ENCODE measurements around the gene PIGU.
"Not testable (repeated sequence)": the region's sequence is repeated elsewhere in the genome, so short reads cannot be mapped to it uniquely, and the experiment has no call there.

PIGU gene, protein sequence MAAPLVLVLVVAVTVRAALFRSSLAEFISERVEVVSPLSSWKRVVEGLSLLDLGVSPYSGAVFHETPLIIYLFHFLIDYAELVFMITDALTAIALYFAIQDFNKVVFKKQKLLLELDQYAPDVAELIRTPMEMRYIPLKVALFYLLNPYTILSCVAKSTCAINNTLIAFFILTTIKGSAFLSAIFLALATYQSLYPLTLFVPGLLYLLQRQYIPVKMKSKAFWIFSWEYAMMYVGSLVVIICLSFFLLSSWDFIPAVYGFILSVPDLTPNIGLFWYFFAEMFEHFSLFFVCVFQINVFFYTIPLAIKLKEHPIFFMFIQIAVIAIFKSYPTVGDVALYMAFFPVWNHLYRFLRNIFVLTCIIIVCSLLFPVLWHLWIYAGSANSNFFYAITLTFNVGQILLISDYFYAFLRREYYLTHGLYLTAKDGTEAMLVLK

GRCh38 chr20:34676642-34677373, at the start of gene PIGU:
TSS of gene PIGU (minus strand) at chr20:34677092. CDS start at chr20:34677085, 7 bp downstream.
- DNase-seq (ENCODE audit: low spot score), result peak; percentile 98
- FAIRE-seq, result peak; percentile 91

GRCh38 chr20:34724172-34724571, 47.3 kb upstream of the PIGU start:
- FAIRE-seq (no peak), DNase-seq (ENCODE audit: low spot score) (no peak)

- FAIRE-seq; DNase-seq (ENCODE audit: low spot score): not testable (repeated sequence)
Observed at GRCh38 chr20:34722560-34722959, 45.7 kb upstream of the PIGU start.

DNA sequence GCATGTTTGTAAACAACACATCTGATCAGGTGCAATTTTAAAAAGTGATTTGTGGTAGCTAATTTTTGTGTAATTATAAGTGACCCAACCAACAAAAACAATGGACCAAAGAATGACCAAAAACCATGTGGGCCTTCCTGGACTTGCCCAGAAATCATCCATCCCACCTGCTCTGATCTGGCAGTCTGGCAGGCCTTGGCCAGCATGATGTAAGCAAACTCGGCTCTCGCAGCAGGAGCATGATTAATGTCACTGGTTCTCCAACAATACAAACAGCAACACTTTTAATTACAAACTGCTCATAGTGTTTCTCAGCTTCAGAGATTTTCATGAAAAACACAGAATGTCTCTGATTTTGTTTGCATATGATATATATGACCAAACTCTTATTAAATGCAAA, 43.4 kb upstream of the PIGU start:
- FAIRE-seq (no peak), DNase-seq (ENCODE audit: low spot score) (no peak)

DNA sequence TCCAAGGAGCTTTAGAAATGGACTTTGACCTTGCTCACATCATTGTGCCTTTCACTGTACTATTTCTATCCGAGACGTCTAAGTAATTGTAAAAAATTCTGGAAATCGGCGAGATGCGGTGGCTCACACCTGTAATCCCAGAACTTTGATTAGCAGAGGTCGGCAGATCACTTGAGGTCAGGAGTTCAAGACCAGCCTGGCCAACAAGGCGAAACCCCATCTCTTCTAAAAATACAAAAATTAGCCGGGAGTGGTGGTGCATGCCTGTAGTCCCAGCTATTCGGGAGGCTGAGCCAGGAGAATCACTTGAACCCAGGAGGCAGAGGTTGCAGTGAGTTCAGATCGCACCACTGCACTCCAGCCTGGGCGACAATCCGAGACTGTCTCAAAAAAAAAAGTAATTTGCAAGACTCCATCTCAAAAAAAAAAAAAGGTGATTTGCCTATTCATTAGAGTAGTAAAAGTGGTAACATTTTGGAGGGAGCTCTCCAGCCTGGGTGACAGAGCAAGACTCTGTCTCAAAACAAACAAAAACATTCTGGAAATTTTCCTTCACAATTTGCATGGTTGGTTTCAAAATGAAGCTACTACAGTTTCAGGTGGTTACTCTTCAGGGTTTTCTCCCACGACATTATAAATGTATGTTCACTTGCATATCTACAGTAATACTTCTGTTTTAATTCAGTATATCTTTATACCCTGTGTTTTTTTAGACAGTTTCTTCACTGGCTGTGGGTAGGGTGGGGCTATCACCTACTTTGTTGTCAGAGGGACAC, 42.5 kb upstream of the PIGU start:
- not testable (repeated sequence) for FAIRE-seq; DNase-seq (ENCODE audit: low spot score)

- no peak for FAIRE-seq
- DNase-seq (ENCODE audit: low spot score), result no peak
Observed at GRCh38 chr20:34717230-34718095, 40.6 kb upstream of the PIGU start.

DNA sequence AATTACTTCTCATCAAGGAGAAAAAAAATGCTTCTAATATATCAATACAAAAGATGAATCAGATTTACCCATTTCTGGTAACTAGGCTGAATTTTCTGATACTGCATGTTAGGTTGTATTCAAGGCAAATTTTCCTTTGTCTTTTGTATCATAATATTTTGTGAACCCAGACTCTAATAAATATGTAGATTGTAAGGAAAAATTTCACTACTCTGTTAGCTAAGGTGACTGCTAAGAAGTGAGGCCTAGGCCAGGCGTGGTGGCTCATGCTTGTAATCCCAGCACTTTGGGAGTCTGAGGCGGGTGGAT, 40.0 kb upstream of the PIGU start:
- no peak for FAIRE-seq
- no peak for DNase-seq (ENCODE audit: low spot score)

GRCh38 chr20:34715384-34715783, 38.5 kb upstream of the PIGU start:
- DNase-seq (ENCODE audit: low spot score) (no peak), FAIRE-seq (no peak)

DNA sequence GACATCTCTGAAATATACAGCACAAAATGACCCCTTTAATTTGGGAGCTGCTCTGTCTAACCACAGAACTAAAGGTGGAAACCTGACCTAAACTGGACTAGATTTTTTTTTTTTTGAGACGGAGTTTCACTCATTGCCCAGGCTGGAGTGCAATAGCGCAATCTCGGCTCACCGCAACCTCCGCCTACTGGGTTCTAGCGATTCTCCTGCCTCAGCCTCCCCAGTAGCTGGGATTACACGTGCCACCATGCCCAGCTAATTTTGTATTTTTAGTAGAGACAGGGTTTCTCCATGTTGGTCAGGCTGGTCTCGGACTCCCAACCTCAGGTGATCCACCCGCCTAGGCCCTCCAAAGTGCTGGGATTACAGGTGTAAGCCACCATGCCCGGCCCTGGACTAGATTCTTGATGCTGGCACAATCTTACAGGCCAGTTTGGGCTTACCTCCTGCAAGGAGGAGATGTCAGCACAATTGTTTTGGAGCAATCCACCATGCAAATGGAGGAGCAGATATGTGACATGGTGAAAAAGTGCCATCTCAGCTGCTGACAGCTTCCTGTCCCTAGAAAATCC, 37.1 kb upstream of the PIGU start:
- not testable (repeated sequence) for FAIRE-seq

DNA sequence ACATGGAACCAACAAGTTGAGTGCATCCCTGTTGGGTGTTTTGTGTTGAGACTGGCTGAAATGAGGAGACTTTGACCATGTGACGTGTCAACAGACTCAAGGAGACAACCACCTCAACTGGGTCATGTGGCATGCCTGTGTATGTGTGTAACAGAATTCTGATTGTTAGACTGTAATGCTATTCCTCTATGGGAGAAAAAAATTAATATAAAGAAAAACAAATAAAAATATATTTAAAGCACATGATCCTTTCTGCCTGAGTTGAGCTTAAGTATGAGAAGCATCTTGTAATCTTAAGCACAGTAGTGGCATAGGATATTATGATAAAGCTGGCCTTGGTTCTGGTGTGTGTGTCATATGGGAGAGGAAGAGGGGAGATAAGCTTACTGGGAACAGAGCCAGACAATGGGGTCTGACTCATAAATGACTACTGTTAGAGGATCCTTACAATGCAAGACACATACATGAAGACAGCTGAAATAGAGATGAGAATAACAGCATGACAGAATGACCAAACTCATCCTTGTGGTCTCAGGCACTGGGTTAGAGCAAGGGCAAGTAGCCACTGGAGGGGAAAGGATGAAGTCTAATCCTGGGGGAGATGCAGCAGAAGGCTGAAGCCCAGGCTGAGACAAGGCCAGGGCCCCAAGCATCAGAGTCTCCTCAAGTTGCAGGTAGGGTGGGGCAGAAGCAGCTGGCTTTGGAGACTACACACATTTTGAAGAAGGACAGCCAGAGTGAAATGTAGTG, 36.5 kb upstream of the PIGU start:
- peak; percentile 68 for DNase-seq (ENCODE audit: low spot score)

More for the DNA sequence above, 37.1 kb upstream of the PIGU start:
- not testable (repeated sequence) for DNase-seq (ENCODE audit: low spot score)

GRCh38 chr20:34712525-34713192, 35.8 kb upstream of the PIGU start:
- DNase-seq (ENCODE audit: low spot score) (no peak), FAIRE-seq (no peak)

More for the DNA sequence above, 36.5 kb upstream of the PIGU start:
- FAIRE-seq, result peak; percentile 48

DNA sequence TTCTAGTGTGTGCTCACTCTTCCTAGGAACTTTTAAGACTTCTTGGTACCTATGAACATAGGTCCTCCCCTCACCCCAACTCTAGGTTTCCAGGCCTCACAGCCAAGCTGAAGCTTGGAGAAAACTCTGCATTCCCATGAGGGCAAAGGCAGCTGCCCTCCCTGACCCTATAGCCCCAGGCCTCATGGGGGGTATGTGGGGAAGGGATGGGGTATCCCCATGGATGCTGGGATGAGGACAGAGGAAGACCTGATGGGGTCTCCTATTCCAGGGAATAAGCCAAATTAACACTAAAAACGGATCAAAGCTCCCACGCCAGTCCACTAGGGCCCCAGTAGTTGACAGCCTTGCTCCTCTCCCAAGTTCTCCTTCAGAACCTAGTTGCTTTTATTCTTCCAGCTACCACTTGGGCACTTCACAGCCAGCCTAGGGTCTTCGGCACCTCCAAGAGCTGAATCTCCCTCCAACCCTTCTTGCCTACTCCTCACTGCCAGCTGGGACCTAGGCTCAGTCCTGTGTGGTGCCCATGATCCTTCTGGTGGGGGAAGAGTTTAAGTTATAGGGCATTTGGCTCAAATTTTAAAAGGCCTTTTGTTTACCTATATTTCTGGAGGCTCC, 35.0 kb upstream of the PIGU start:
- DNase-seq (ENCODE audit: low spot score) (no peak), FAIRE-seq (no peak)

DNA sequence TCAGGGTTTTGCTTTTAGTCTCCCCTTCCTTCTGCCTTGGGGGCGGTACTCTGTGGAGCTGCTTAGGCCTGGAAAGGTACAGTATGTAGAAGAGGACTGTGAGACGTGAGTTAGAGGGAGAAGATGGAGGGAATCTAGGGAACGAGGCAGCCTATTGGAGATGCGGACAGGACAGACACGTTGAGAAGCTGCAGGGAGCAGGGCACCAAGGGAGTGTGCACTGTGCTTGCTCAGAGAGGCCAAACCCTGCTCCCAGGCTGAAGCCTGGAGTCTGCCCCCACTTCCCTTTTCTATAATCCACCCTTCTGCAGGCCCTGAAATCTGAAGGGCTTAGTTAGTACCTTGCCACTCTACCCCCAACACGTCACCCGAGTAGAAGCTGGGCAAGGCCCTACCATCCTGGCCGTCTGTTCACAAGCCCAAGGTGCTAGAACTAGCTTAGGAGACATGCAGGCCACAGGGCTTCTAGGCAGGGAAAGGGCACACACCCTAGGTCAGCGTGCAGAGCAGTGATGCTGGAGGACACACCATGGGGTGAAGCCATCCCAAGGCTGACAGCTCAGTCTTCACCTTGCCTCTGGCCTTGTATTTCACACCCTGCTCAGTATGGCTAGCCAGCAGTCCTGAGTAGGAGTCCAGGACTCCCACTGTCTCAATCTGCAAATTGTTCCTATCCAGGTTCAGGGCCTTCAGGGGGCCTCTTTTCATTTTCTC, 34.1 kb upstream of the PIGU start:
- DNase-seq (ENCODE audit: low spot score), result no peak
- no peak for FAIRE-seq

- FAIRE-seq (no peak), DNase-seq (ENCODE audit: low spot score) (no peak)
Observed at GRCh38 chr20:34710568-34710839, 33.6 kb upstream of the PIGU start.

- peak; percentile 91 for DNase-seq (ENCODE audit: low spot score)
- no peak for FAIRE-seq
Observed at GRCh38 chr20:34709831-34710567, 33.1 kb upstream of the PIGU start.

GRCh38 chr20:34709044-34709830, 32.3 kb upstream of the PIGU start:
- peak; percentile 92 for DNase-seq (ENCODE audit: low spot score)
- FAIRE-seq, result no peak

GRCh38 chr20:34708621-34709043, 31.7 kb upstream of the PIGU start:
- FAIRE-seq, result no peak
- peak; percentile 63 for DNase-seq (ENCODE audit: low spot score)

Measured in urothelium cell line (cell line).